Measurements from ENCODE around the gene CHRNA3. TPM values are rescaled to one million over a fixed set of nuclear protein-coding genes. Genes with fewer than 3 reads are reported as not detected.

The CHRNA3 gene
- total RNA-seq, 1 donor from 2014 or later: 0.46 TPM

DNA sequence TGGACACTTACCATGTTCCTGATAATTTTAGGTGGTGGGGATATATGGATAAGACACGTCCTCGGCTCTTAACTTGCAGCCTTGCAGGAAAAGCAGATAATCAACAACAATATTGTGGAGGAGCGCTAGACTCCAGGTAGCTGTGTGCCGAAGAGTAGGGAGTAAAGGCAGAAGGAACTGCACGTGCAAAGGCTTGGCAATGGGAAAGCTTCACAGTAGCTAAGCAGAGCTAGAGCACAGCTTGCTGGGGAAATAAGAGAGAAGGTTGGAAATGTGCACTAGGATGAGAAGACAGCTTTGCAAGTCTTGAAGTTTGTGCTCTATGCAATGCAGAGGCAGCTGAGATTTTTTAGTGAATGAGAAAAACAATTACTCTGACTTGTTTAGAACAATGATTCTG lies 68.2 kb downstream of the CHRNA3 start:
- DNase-seq (ENCODE audit: low read depth): no peak
- Histone ChIP-seq H3K27me3 (ENCODE audit: control insufficient read depth, insufficient read depth, low read length) (no peaks in the 10 kb centered on the region), H3K36me3 (ENCODE audit: control insufficient read depth, insufficient read depth, low read length) (no peaks in the 10 kb centered on the region), H3K4me3 (ENCODE audit: low read depth, low read length) (no peak overlapping the region)
- TF ChIP-seq, protein P1, sequence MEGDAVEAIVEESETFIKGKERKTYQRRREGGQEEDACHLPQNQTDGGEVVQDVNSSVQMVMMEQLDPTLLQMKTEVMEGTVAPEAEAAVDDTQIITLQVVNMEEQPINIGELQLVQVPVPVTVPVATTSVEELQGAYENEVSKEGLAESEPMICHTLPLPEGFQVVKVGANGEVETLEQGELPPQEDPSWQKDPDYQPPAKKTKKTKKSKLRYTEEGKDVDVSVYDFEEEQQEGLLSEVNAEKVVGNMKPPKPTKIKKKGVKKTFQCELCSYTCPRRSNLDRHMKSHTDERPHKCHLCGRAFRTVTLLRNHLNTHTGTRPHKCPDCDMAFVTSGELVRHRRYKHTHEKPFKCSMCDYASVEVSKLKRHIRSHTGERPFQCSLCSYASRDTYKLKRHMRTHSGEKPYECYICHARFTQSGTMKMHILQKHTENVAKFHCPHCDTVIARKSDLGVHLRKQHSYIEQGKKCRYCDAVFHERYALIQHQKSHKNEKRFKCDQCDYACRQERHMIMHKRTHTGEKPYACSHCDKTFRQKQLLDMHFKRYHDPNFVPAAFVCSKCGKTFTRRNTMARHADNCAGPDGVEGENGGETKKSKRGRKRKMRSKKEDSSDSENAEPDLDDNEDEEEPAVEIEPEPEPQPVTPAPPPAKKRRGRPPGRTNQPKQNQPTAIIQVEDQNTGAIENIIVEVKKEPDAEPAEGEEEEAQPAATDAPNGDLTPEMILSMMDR (IDR thresholded peaks at IDR 0.05; ENCODE audit: insufficient read depth, low read length, poor library complexity, severe bottlenecking): no peak

GRCh38 chr15:78551902-78552301 lies 68.9 kb downstream of the CHRNA3 start:
- Histone ChIP-seq H3K4me3 (ENCODE audit: low read depth, low read length) (no peak overlapping the region), H3K36me3 (ENCODE audit: control insufficient read depth, insufficient read depth, low read length) (no peaks in the 10 kb centered on the region), H3K27me3 (ENCODE audit: control insufficient read depth, insufficient read depth, low read length) (no peaks in the 10 kb centered on the region)
- TF ChIP-seq, protein P1 (IDR thresholded peaks at IDR 0.05; ENCODE audit: insufficient read depth, low read length, poor library complexity, severe bottlenecking): no peak
- no peak for DNase-seq (ENCODE audit: low read depth)

DNA sequence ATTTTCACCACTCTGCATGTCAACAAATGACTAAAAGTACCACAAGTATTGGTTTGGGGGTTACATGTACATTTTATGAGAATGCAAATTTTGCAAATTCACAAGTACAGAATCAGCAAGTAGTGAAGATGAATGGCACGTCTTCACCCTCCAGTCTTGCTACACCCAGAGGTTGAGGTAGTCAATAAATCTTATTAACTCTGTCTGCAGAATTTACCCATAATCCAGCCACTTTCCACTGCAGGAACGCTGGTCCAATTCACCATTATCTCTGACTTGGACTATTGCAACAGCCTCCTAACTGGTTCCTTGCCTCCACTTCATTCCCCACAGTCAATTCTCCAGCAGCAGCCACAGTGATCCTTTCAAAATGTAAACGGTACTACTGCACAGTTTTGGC lies 70.0 kb downstream of the CHRNA3 start:
- DNase-seq (ENCODE audit: low read depth): no peak
- Histone ChIP-seq H3K4me3 (ENCODE audit: low read depth, low read length) (no peak overlapping the region), H3K27me3 (ENCODE audit: control insufficient read depth, insufficient read depth, low read length) (no peaks in the 10 kb centered on the region), H3K36me3 (ENCODE audit: control insufficient read depth, insufficient read depth, low read length) (no peaks in the 10 kb centered on the region)
- TF ChIP-seq, protein P1 (IDR thresholded peaks at IDR 0.05; ENCODE audit: insufficient read depth, low read length, poor library complexity, severe bottlenecking): no peak

DNA sequence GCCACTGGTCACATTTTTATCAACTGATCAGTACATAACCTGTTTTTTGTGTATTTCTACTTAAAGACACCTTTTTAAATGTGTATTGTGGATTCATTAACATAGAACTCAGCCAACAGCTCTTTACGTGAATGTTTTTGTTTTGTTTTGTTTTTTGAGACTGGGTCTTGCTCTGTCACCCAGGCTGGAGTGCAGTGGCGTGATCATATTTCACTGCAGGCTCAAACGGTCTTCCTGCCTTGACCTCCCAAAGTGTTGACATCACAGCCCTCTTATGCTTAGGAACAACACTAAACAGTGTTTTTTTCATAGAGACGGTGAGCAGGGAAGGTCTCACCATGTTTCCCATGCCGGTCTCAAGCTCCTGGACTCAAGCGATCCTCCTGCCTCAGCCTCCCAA lies 70.6 kb downstream of the CHRNA3 start:
- Histone ChIP-seq H3K36me3 (ENCODE audit: control insufficient read depth, insufficient read depth, low read length) (no peaks in the 10 kb centered on the region), H3K27me3 (ENCODE audit: control insufficient read depth, insufficient read depth, low read length) (no peaks in the 10 kb centered on the region), H3K4me3 (ENCODE audit: low read depth, low read length) (no peak overlapping the region)
- TF ChIP-seq, protein P1 (IDR thresholded peaks at IDR 0.05; ENCODE audit: insufficient read depth, low read length, poor library complexity, severe bottlenecking): no peak
- DNase-seq (ENCODE audit: low read depth): no peak

Other genes starting within 250 kb of the CHRNA3 start
- 22.5 and 23.5 TPM in 2 replicates for gene IREB2, start 182.8 kb downstream of the CHRNA3 start, total RNA-seq
- gene HYKK, start 113.4 kb downstream of the CHRNA3 start, total RNA-seq: 3.9 and 4.4 TPM in 2 replicates
- gene PSMA4, start 80.6 kb downstream of the CHRNA3 start, total RNA-seq: 209 and 243 TPM in 2 replicates
- gene CHRNA5, start 55.5 kb downstream of the CHRNA3 start, total RNA-seq: 4.7 and 13.7 TPM in 2 replicates
- 1.1 and 1.8 TPM in 2 replicates for gene CHRNB4, start 20.2 kb upstream of the CHRNA3 start, total RNA-seq
- 27.4 and 33.4 TPM in 2 replicates for gene ADAMTS7, start 190.5 kb upstream of the CHRNA3 start, total RNA-seq